Measurements from ENCODE around the gene PREX1. TPM values are rescaled to one million over a fixed set of nuclear protein-coding genes. Genes with fewer than 3 reads are reported as not detected.

The PREX1 gene
- polyA plus RNA-seq, 1 of the 3 experiments (the other 2 are of a cell fraction), result 5.3 TPM

- Histone ChIP-seq H2AFZ (ENCODE audit: low read depth) (no peak overlapping the region), H3K27me3 (ENCODE audit: insufficient read depth) (no peaks in the 10 kb centered on the region), H3K79me2 (ENCODE audit: insufficient read depth) (no peaks in the 10 kb centered on the region), H3K27ac (ENCODE audit: low read depth in 2 of 2, low read length in 1 of 2) (no peak overlapping the region; a peak in 1 of 4 replicates), H4K20me1 (ENCODE audit: insufficient read depth) (no peaks in the 10 kb centered on the region), H3K9ac (no peak overlapping the region), H3K4me3 (ENCODE audit: low read depth in 2 of 2, low read length in 1 of 2) (no peak overlapping the region), H3K36me3 (replicated peaks in 1 of 2; ENCODE audit: control insufficient read depth in 1 of 2, insufficient read depth in 2 of 2, low read length in 1 of 2) (no peaks in the 10 kb centered on the region), H3K4me1 (ENCODE audit: control insufficient read depth in 1 of 2, insufficient read depth in 2 of 2, low read depth in 1 of 2, low read length in 1 of 2) (peaks cover 0 to 19% of the 10 kb centered on the region in 2 experiments; a peak in 1 of 4 replicates), H3F3A (replicated peaks; ENCODE audit: insufficient read depth) (peaks cover 3% of the 10 kb centered on the region), H3K9me3 (no peaks in the 10 kb centered on the region), H3K4me2 (no peak overlapping the region), H3K9me2 (no peaks in the 10 kb centered on the region)
- POLR2A ChIA-PET, result interaction anchor here (2.3 kb wide), 1 partner anchor 14 kb away, joined by 7 read pairs; no protein-coding TSS in a partner anchor
- WGBS (ENCODE audit: low lambda C conversion rate), result 60% methylated on average over 1 of the region's 10 CpGs
- peak; percentile 43 for DNase-seq
- CTCF ChIA-PET, result interaction anchor here (0.6 to 3.2 kb wide), 4 partner anchors 11 to 237 kb away, joined by 3 to 29 read pairs (median 7); no protein-coding TSS in a partner anchor
- TF ChIP-seq TAF1 (IDR thresholded peaks at IDR 0.05; ENCODE audit: borderline replicate concordance, low read depth, low read length), result no peak
These were observed 159.3 kb downstream of the PREX1 start for GRCh38 chr20:48668451-48668946.

- Histone ChIP-seq H2AFZ (ENCODE audit: low read depth) (no peak overlapping the region), H3K36me3 (replicated peaks in 1 of 2; ENCODE audit: control insufficient read depth in 1 of 2, insufficient read depth in 2 of 2, low read length in 1 of 2) (no peaks in the 10 kb centered on the region), H3K4me2 (no peak overlapping the region), H3K79me2 (ENCODE audit: insufficient read depth) (no peaks in the 10 kb centered on the region), H3K27ac (ENCODE audit: low read depth in 2 of 2, low read length in 1 of 2) (no peak overlapping the region; a peak in 1 of 4 replicates), H3K9me3 (no peaks in the 10 kb centered on the region), H3K9ac (no peak overlapping the region), H3K9me2 (no peaks in the 10 kb centered on the region), H3K4me1 (ENCODE audit: control insufficient read depth in 1 of 2, insufficient read depth in 2 of 2, low read depth in 1 of 2, low read length in 1 of 2) (peaks cover 0 to 19% of the 10 kb centered on the region in 2 experiments; a peak in 1 of 4 replicates), H3F3A (replicated peaks; ENCODE audit: insufficient read depth) (peaks cover 3% of the 10 kb centered on the region), H3K4me3 (ENCODE audit: low read depth in 2 of 2, low read length in 1 of 2) (no peak overlapping the region), H3K27me3 (ENCODE audit: insufficient read depth) (no peaks in the 10 kb centered on the region), H4K20me1 (ENCODE audit: insufficient read depth) (no peaks in the 10 kb centered on the region)
- 0 out of 2 replicates have a peak, but pooled peaks have one; percentile 26 for TF ChIP-seq FOSL2 (IDR thresholded peaks at IDR 0.05; ENCODE audit: borderline replicate concordance, low read depth)
- no peak for TF ChIP-seq RFX5 (IDR thresholded peaks at IDR 0.05; ENCODE audit: low read length)
- TF ChIP-seq, protein P1, sequence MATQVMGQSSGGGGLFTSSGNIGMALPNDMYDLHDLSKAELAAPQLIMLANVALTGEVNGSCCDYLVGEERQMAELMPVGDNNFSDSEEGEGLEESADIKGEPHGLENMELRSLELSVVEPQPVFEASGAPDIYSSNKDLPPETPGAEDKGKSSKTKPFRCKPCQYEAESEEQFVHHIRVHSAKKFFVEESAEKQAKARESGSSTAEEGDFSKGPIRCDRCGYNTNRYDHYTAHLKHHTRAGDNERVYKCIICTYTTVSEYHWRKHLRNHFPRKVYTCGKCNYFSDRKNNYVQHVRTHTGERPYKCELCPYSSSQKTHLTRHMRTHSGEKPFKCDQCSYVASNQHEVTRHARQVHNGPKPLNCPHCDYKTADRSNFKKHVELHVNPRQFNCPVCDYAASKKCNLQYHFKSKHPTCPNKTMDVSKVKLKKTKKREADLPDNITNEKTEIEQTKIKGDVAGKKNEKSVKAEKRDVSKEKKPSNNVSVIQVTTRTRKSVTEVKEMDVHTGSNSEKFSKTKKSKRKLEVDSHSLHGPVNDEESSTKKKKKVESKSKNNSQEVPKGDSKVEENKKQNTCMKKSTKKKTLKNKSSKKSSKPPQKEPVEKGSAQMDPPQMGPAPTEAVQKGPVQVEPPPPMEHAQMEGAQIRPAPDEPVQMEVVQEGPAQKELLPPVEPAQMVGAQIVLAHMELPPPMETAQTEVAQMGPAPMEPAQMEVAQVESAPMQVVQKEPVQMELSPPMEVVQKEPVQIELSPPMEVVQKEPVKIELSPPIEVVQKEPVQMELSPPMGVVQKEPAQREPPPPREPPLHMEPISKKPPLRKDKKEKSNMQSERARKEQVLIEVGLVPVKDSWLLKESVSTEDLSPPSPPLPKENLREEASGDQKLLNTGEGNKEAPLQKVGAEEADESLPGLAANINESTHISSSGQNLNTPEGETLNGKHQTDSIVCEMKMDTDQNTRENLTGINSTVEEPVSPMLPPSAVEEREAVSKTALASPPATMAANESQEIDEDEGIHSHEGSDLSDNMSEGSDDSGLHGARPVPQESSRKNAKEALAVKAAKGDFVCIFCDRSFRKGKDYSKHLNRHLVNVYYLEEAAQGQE (IDR thresholded peaks at IDR 0.05; ENCODE audit: low read depth, low read length), result peak; percentile 71; the same call in 1 of the 2 replicates
- ChIA-PET CTCF (interaction anchor here (0.6 to 3.2 kb wide), 4 partner anchors 10 to 237 kb away, joined by 3 to 29 read pairs (median 7); no protein-coding TSS in a partner anchor), POLR2A (interaction anchor here (2.3 kb wide), 1 partner anchor 15 kb away, joined by 7 read pairs; no protein-coding TSS in a partner anchor)
- DNase-seq, result no peak
- WGBS (ENCODE audit: low lambda C conversion rate), result 91% methylated on average over 10 of the region's 15 CpGs
These were observed 159.8 kb downstream of the PREX1 start for GRCh38 chr20:48667889-48668413.

DNA sequence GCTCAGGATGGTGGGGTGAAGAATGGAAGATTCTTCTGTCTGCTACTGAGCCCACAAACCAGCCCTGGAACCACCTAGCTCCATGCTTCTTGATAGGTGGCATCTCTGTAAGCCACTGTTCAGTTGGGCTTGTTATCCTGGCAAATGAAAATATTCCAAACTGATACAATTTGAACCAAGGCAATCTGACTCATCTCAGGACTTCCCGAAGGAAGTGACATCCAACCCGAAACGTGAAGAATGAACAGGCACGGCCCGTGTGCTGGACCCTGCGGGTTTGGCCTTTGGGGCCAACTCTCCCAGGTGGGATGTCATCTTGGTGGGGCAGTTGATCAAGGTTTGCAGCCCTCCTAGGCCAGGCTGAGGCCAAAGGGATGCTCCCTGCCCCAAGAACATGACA is 160.3 kb downstream of the PREX1 start:
- Histone ChIP-seq H3K27me3 (ENCODE audit: insufficient read depth) (no peaks in the 10 kb centered on the region), H3K9me3 (no peaks in the 10 kb centered on the region), H3K9me2 (no peaks in the 10 kb centered on the region), H3K4me3 (ENCODE audit: low read depth in 2 of 2, low read length in 1 of 2) (no peak overlapping the region), H4K20me1 (ENCODE audit: insufficient read depth) (no peaks in the 10 kb centered on the region), H3F3A (replicated peaks; ENCODE audit: insufficient read depth) (peaks cover 3% of the 10 kb centered on the region), H3K36me3 (replicated peaks in 1 of 2; ENCODE audit: control insufficient read depth in 1 of 2, insufficient read depth in 2 of 2, low read length in 1 of 2) (no peaks in the 10 kb centered on the region), H3K4me1 (ENCODE audit: control insufficient read depth in 1 of 2, insufficient read depth in 2 of 2, low read depth in 1 of 2, low read length in 1 of 2) (peaks cover 0 to 19% of the 10 kb centered on the region in 2 experiments; a peak in 1 of 4 replicates), H3K9ac (no peak overlapping the region), H3K27ac (ENCODE audit: low read depth in 2 of 2, low read length in 1 of 2) (no peak overlapping the region), H3K4me2 (no peak overlapping the region), H3K79me2 (ENCODE audit: insufficient read depth) (no peaks in the 10 kb centered on the region), H2AFZ (ENCODE audit: low read depth) (no peak overlapping the region)
- no peak for DNase-seq
- 91% methylated on average over 6 of the region's 6 CpGs for WGBS (ENCODE audit: low lambda C conversion rate)
- CTCF ChIA-PET, result interaction anchor here (0.6 to 2.4 kb wide), 2 partner anchors 105 to 238 kb away, joined by 3 to 10 read pairs; no protein-coding TSS in a partner anchor
- POLR2A ChIA-PET, result interaction anchor here (2.3 kb wide), 1 partner anchor 15 kb away, joined by 7 read pairs; no protein-coding TSS in a partner anchor
- TF ChIP-seq RXRA (IDR thresholded peaks at IDR 0.05; ENCODE audit: borderline replicate concordance, low read depth) (no peak), RAD21 (IDR thresholded peaks at IDR 0.05; ENCODE audit: low read length) (no peak), YY1 (IDR thresholded peaks at IDR 0.05; ENCODE audit: low read depth) (no peak), EZH2phosphoT487 (IDR thresholded peaks at IDR 0.05; ENCODE audit: borderline replicate concordance, low read depth) (no peak), GATA2 (CRISPR knock-in tag; IDR thresholded peaks at IDR 0.05) (no peak), SIN3A (IDR thresholded peaks at IDR 0.05; ENCODE audit: borderline replicate concordance, low read depth, low read length) (no peak), USF1 (IDR thresholded peaks at IDR 0.05; ENCODE audit: borderline replicate concordance, low read depth) (no peak), RCOR1 (IDR thresholded peaks at IDR 0.05; ENCODE audit: low read length) (no peak), EP300 (IDR thresholded peaks at IDR 0.05; ENCODE audit: borderline replicate concordance in 1 of 2, low read depth in 1 of 2, low read length in 1 of 2) (no peak), TEAD4 (IDR thresholded peaks at IDR 0.05; ENCODE audit: borderline replicate concordance, insufficient read depth) (no peak)
